GM19397 (cell line): ENCODE measurements around the gene ASIC4.

Experiments
- ATAC-seq: cut with Tn5 transposase; IDR thresholded peaks from one replicate; pipeline ENCODE4 v1.9.1; 2021; ENCODE audit warnings: mild to moderate bottlenecking, moderate library complexity; ENCODE audit not compliant: unreplicated experiment

ASIC4 gene

DNA sequence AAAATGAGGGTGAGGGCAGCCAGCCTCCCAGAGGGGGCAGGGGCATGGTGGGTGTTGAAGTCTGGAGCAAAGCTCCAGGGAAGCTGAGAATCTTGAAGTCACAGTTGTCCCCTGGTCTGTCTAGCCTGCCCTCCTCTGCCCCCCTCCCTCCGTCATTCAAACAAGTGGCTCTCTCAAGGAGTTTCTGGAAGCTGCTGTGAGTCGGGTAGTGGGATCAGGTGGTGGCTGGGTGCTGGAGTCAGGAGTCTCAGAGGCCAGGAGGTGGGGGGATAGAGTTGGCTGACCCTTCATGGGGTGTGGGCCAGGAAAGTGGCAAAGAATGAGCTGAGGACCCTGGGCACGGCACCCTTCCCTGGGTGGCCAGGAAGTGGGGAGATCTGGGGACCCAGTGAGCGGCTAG is 495 bp upstream of the ASIC4 start:
- no peak for ATAC-seq

DNA sequence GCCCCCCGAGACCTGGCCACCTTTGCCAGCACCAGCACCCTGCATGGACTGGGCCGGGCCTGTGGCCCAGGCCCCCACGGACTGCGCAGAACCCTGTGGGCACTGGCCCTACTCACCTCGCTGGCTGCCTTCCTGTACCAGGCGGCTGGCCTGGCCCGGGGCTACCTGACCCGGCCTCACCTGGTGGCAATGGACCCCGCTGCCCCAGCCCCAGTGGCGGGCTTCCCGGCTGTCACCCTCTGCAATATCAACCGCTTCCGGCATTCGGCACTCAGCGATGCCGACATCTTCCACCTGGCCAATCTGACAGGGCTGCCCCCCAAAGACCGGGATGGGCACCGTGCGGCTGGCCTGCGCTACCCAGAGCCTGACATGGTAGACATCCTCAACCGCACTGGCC is 554 bp downstream of the ASIC4 start:
- no peak for ATAC-seq

DNA sequence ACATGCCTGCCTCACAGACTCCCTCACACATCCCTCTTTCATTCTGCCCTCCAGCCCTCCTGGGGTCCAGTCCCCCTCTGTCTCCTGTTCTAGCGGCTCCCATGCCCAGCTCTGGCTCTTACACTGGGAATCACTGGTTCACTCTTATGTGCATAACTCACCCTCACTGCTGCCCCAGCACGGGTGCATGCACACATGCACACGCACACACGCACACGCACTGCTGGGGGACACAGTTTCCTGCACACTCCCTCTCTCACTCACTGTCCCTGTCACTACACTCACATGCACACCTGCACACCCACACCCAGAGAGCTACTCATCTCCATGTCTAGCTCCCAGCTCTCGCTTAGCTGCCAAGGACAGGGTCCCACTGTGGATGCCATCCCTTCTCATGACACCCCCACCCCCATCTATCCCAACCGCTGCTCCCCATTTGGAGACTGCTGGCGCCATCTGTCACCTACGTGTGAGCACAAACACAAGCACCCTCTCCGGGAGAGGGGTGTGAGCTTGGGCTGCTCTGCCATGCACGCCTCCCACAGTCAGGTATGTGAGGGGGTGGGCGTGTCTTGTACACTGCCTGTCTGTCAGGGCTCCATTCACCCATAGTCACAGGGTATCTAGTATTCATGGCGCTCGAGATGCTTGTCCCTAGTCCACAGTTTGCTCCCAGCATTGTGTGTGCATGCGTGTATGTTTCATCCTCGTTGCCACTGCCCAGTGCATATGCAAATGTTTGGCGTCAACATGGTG is 1.8 kb downstream of the ASIC4 start:
- no peak for ATAC-seq

DNA sequence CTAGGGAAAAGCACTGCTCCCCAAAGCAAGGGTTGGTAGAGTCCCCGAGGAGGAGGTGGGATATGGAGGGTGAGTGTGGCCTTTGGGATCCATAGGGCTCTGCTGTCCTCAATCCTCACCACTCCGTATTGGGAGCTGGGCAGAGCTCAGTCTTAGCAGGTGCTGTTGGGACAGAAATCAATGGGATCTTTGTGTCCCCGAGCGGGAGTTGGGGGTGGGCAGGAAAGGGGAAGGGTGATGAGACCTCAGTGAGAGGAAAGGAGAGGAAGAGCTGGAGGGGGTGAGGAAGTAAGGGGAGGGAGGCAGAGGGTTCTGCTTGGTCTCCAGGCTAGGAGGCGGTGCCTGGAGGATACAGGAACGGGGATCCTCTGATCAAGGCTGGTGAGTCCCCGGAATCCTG is 2.6 kb downstream of the ASIC4 start:
- ATAC-seq = no peak

DNA sequence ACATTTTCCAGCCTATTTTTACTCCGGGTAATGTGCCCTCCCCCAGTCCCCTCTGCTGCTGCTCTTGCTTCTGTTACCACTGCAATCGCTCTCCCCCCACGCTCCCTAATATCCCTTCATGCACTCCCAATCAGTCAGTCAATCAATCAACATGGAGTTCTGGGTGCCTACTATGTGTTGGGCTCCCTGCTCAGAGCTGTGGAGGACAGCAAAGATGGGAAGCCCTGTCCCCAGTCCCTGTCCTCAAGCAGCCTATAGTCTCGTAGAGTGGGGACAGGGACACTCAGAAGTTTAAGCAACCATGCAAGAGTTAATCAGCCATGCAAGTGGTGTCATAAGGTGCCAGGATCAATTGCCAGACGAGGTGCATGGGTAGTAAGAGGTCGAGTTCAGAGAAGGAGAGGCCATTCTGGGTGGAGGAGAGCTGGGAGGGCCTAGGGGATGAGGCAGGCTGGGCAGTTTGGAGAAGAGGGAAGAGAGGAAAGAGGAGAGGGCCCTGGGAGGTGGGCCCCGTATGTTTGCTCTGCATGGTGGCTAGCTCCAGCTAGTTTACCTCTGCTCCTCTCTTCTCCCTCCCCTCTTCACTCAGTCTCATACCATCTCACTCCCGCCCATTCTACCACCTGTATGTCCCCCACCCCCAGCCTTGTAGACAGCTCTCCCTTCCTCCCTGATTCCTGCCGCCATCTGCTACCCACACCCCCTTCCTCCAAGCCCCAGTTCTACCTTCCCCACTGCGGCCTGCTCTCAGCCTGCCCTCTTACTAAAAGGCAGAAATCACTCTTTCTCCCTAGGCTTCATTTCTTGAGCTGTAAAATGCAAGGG is 3.9 kb downstream of the ASIC4 start:
- ATAC-seq = no peak

DNA sequence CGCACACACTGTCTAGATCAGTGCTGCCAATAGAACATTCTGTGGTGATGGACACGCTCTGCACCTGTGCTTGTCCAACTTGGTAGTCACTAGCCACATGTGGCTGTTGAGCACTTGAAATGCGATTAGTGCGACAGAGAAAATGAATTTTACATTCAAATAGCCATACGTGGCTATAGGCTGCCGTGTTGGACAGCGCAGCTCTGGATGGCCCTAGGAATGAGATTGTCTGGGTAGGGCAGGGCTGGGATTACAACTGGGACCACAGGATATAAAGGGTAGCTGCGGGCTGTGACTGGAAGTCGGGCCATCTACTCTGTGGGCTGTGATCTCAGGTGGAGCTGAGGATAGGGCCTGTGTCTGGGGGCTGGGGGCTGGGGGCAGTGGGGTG is 5.2 kb downstream of the ASIC4 start:
- ATAC-seq = no peak

DNA sequence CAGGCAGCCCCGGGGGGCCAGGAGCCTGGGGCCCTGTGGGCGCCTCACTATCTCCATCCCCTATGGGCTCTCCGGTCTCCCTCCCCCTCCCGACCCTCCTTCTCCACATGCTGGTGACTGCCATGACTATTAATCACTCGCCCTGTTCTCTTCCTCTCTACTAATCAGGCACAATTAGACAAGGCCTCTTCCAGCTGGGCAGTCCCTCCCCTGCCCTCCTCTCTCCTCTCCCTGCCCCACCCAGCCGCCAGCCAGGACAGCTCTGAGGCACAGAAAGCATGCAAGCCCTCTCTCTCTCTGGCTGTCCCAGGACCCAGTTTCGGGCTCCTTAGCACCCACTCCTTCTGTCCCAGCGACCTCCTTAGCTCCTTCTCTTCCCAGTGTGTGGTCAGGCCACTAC is 5.8 kb downstream of the ASIC4 start:
- ATAC-seq = no peak

DNA sequence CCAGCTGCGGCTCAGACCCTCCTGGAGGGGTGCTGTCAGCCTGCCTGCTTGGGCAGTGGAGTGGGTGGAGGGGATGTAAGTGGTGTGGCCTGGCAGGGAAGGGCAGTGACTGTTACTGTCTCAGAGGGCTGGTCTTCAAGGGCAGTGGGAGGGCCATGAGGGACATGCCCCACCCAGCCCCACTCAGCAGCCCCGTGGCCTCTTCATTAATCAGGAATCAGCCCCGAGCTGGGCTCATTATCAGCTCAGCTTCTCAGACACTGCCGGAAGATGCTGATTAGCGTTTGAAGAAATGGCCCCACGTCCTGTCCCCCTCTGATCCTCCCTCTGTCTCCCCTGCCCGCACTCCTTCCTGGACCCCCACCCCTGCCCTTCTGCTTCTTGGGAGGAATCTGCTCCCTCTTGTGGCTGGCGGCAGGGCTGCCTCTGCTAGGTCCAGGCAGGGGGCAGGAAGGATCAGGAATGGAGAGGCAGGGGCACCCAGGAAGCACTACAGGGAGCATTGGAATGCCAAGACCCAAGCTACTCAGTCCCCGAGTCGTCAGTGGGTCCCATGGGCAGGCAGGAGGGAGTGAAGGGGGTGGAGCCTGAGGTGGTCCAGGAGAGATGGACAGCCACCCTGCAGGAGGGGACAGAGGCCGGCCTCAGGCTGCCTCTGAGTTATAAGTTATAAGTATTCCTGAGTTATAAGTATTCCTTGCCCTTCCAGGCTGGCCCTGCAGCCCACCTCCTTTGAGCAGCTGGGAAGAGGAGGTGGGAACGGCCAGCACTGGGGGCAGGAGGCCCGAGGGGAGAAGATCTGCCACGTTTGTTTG is 7.0 kb downstream of the ASIC4 start:
- no peak for ATAC-seq

DNA sequence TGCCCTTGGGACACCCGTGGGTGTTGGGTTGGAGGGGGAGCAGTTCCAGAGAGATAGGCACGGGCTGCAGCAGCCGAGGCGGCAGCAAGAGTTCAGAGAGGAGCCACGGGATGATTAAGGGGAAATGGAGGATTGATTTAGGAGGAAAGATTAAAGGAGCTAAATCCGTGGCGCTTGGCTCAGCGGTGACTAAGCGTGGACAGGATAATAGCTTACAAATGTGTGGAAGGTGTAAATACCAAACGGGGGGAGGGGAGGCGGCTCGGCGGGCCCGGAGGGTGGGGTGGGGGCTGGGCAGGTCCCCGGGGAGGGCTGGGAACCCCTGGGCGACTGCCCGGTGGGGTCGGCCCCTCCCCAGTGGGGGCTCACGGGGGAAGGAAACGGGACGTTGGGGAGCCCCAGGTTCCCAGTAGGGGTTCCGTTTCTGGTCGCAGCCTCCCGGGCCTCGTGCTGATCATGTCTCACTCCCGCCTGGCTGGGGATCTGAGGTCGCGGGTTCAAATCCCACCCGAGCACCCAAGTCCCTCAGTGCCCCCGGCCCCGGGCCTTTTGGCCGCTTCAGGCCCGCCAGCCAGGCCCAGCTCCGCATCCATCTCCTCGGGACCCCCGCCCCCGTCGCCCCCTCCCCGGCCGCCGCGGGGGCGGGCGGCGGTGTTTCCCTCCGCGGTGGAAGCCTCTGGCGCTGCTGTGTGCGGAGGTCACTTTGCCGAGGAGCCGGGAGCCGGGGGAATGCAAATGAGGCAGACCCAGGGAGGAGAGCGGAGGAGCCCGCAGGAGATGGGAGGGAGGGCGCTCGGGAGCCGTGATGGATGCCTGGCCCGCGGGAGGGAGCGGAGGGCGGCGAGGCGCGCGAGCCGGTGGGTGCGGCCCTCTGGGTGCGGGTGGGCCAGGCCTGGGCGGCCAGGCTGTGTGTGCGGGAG is 8.1 kb downstream of the ASIC4 start:
- no peak for ATAC-seq

DNA sequence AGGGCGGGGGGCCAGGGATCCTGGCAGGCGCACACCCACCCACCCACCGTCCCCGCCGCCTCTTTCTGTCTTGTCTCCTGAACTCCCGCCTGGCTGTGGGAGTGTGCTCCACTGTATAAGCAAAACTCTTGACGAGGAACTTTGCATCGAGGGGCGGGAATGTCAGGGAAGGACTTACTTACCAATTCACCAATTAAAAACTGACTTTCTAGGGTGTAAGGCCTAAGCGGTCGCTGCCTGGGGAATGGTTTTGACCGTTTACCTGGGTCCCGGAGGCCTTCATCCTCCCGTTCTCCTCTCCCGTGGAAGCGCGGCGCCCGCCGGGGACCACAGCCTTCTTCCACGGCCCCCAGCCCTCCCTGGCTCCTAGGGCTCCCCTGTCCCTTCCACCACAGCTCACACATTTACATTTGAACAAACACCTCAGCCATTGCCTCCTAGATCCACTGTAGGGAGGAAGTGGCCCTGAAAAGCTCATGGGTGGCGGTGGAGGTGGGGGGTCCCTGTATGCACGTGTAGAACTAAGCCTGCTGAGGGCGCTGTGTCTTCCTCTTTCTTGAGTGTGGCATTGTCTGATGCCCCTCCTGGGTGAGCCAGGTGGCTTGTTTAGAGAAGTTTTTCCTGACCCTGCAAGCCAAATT is 8.9 kb downstream of the ASIC4 start:
- ATAC-seq = no peak

DNA sequence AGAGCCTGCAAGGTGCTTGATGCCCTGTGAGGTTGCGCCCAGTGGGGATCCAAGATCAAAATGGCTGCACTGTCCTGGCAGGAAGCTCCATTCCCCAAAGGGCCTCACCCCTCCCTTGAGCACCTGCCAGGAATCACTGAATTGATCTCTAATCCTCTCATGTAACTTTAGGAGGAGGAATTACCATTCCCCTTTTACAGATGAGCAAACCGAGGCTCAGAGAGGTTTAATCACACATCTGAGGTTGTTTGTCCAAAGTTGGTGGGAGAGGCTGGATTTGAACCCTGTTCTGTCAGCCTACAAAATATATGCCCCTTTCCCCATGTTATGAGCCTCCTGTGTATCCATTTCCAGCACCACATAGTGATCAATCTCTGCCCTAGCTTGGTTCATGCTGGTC is 10.5 kb downstream of the ASIC4 start:
- ATAC-seq = no peak

DNA sequence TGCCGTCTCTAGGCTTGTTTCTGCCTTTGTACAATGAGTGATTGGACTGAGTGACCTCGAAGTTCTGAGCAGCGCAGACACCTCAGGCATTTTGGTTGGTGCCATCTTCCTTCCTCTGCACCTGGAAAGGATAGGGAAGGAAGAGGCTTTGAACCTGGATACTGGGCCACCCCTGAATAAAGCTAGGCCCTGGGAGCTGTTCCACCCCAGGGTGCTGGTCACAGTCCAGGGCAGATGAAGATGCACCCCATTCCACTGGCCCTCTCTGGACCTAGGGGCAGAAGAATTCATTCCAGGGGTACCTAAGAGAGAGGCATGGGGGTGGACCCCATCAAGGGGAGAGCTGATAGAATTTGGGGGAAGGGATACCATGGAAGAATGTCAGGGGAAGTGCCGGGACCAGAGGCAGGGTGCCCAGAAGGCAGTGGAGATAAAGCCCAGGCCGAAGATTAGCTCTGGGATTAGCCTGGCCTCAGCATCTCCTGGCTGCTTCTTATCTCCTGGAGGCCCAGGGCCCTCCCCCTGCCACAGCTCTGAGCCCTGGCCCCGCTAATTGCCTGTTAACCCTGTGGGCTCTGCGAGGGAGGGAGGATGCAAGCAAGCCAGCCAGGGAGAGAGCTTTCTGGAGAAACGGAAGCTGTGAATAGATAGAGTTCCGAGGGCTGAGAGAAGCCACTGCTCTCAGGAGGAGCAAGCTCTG is 11.4 kb downstream of the ASIC4 start:
- ATAC-seq = no peak

DNA sequence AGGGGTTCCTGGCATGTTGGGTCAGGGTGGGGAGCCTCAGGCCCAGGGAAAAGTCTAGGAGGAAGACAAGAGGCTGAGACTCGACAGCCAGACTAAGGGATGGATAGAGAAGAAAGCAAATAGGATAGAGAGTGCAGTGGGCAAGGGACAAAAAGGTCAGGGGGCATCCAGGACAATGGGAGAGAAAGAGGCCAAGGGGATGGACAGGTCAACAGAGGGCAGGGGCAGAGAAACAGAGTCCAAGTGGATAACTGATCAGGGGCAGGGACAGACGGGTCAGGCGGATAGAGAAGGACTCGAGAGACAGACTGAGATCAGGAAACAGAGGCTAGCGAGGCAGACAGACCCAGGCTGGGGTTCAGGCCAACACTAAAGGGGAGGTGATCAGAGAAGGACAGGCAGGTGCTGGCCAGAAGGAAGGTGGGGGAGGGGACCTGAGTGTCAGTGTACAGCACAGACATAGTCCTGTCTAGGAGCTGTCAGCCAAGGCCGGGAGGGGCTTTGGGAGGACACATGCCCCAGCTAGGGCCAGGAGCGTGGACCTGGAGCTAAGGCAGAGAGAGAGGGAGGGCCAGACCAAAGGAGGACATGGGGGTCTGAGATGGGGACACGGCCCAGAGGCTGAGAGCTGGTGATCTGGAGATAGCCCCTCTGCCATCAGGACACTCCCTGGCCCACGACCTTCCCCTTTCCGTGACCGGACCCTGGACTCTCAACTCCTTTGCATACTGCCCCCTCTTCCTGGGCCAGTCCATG is 12.2 kb downstream of the ASIC4 start:
- no peak for ATAC-seq

DNA sequence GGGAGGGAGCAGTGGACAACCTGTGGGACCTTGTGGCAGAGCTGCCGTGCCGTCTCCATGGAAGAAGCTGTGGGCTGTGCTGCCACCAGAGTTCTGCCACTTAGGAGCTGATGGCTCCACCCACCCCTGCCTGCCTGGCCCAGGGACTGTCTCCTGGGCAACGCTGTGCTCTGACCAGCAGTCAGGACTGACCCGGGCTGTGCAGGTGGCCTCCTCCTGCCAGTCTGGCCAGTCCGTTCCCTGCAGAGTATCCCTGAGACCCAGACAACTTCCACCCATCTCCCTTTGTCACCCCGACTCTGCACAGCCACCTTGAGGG is 12.8 kb downstream of the ASIC4 start:
- no peak for ATAC-seq

DNA sequence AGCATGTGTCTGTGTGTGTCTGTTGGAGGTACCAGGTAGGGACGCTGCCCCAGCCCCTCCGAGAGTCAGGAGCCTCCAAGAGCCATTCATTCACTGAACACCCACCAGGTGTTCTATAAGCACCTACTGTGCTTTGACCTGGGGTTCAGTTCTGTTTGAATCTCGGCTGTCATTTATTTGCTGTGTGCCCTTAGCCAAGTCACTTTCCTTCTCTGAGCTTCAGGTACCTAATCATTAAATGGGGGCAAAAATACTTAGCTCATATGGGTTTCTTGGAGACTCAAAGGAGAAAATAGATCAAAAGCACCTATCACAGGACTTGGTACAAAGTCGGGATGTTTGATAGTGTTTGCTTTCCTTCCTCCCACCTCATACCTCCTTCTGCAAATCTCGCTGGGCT is 13.2 kb downstream of the ASIC4 start:
- ATAC-seq = no peak

DNA sequence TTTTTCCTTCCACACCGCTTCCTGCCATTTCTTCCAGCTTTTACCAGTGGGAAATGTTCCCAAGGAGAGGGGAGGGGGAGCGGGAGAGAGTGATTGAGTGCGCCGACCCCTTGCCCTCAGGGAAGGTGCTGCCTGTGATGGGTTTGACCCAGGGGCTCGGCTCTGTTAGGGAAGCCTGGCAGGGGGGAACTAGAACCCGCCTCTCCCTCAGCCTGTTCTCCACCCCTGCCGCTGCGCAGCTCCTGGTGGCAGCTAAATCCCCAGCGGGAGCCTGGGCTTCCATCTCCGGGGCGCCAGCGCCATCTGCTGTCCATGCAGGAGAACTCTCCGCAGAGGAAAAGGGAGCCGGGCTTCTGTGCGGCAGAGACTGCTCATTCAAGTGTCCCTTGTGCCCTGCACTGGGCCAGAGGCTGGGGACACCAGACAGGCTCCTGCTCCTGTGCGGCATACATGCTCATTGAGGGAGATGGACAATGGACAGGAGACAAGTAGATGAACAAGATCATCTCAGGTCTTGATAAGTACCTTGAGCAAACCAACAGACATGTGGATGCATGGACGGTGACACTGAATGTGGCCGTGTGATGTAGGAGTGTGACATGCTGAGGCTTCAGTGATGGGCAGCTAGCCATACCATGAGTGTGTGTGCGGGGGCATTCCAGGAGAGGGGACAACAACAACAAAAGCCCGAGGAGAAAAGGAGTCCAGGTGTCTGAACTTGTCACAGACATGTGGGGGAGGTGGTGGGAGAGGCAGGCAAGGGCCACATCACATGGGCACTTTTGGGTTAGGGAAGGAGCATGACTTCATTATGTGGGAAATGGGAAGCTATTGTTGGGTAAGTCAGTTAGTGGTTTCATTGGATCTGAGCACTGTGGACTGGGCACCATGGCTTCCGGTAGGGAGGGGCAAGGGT is 16.0 kb downstream of the ASIC4 start:
- peak; percentile 74 for ATAC-seq

DNA sequence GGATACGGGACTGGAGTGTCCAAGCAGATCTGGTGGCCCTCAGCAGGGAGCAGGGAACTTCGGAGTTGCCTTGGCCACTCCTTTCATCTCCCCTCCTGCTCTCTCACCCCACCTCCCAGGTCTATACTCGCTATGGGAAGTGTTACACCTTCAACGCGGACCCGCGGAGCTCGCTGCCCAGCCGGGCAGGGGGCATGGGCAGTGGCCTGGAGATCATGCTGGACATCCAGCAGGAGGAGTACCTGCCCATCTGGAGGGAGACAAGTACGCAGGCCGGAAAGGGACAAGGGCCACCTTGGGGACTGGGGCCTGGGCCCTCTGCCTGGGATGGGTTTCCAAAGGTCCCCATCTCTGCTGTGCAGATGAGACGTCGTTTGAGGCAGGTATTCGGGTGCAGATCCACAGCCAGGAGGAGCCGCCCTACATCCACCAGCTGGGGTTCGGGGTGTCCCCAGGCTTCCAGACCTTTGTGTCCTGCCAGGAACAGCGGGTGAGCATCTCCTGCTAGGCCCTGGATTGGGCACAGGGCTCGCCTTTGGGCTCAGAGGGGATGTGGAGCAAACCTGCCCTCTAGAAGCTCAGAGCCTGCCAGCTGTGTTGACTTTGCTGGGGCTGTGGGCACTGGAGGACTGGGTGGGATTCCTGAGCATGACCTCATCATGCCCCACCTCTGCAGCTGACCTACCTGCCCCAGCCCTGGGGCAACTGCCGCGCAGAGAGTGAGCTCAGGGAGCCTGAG is 17.5 kb downstream of the ASIC4 start:
- no peak for ATAC-seq
